DND-41 (cell line): ENCODE results near the gene CADM2.

Experiments used
- CTCF ChIP-seq: IDR thresholded peaks from 2 replicates; pipeline ENCODE4 v1.5.1; 2012; ENCODE audit warnings: borderline replicate concordance, low read length, moderate library complexity, mild to moderate bottlenecking; ENCODE audit not compliant: poor library complexity, severe bottlenecking; ENCODE audit errors: extremely low read depth
- EZH2 ChIP-seq: IDR thresholded peaks from 3 replicates; pipeline ENCODE4 v1.6.1; 2012; ENCODE audit warnings: borderline replicate concordance, low read depth, mild to moderate bottlenecking, moderate library complexity, low read length, inconsistent platforms; ENCODE audit not compliant: severe bottlenecking

GRCh38 chr3:85090495-85090894 lies 131.7 kb downstream of the CADM2 start:
- TF ChIP-seq CTCF (no peak), EZH2 (no peak)
